ENCODE measurements around the gene DOCK4.

DOCK4 gene

GRCh38 chr7:112206238-112206990 is at the start of gene DOCK4, which contains the start of gene ZNF277:
DOCK4 (minus strand) TSS chr7:112206399; CDS start chr7:112206138, 261 bp downstream.
ZNF277 (plus strand) TSS chr7:112206695; CDS start chr7:112206717, 22 bp downstream.
- no peaks in the 10 kb centered on the region for H3K9me3 Mint-ChIP-seq
- no peak for TF ChIP-seq CTCF (IDR thresholded peaks at IDR 0.05)
- H3K27ac Mint-ChIP-seq = peak within 1 kb of the TSS; percentile 86
- H3K36me3 Mint-ChIP-seq (ENCODE audit: low read depth) = peaks cover 6% of the 10 kb centered on the region
- H3K4me1 Mint-ChIP-seq = peaks cover 38% of the 10 kb centered on the region
- peak within 1 kb of the TSS; percentile 98 for H3K4me3 Mint-ChIP-seq
- H3K27me3 Mint-ChIP-seq (ENCODE audit: low read depth, poor library complexity) = no peaks in the 10 kb centered on the region
- DNase-seq = peak; percentile 99

- no peak overlapping the region for H3K27ac Mint-ChIP-seq
- H3K4me3 Mint-ChIP-seq = no peak overlapping the region
- H3K27me3 Mint-ChIP-seq (ENCODE audit: low read depth, poor library complexity) = peaks cover 12% of the 10 kb centered on the region
- TF ChIP-seq CTCF (IDR thresholded peaks at IDR 0.05) = no peak
- H3K36me3 Mint-ChIP-seq (ENCODE audit: low read depth) = no peaks in the 10 kb centered on the region
- H3K9me3 Mint-ChIP-seq = peaks cover 5% of the 10 kb centered on the region
- no peak for DNase-seq
- H3K4me1 Mint-ChIP-seq = peaks cover 8% of the 10 kb centered on the region
These were observed 49.2 kb upstream of the DOCK4 start for GRCh38 chr7:112255388-112255720.

GRCh38 chr7:112254709-112255387 is 48.6 kb upstream of the DOCK4 start:
- Mint-ChIP-seq H3K27me3 (ENCODE audit: low read depth, poor library complexity) (peaks cover 15% of the 10 kb centered on the region), H3K4me1 (peaks cover 11% of the 10 kb centered on the region), H3K9me3 (peaks cover 5% of the 10 kb centered on the region), H3K4me3 (no peak overlapping the region), H3K27ac (no peak overlapping the region), H3K36me3 (ENCODE audit: low read depth) (no peaks in the 10 kb centered on the region)
- no peak for TF ChIP-seq CTCF (IDR thresholded peaks at IDR 0.05)
- no peak for DNase-seq

- no peak for DNase-seq
- H3K4me1 Mint-ChIP-seq = peaks cover 18% of the 10 kb centered on the region
- H3K4me3 Mint-ChIP-seq = no peak overlapping the region
- TF ChIP-seq CTCF (IDR thresholded peaks at IDR 0.05) = no peak
- no peak overlapping the region for H3K27ac Mint-ChIP-seq
- H3K27me3 Mint-ChIP-seq (ENCODE audit: low read depth, poor library complexity) = peaks cover 21% of the 10 kb centered on the region
- H3K36me3 Mint-ChIP-seq (ENCODE audit: low read depth) = no peaks in the 10 kb centered on the region
- H3K9me3 Mint-ChIP-seq = peaks cover 5% of the 10 kb centered on the region
These were observed 48.0 kb upstream of the DOCK4 start for GRCh38 chr7:112254156-112254555.

- H3K27ac Mint-ChIP-seq = no peak overlapping the region
- H3K4me1 Mint-ChIP-seq = peaks cover 19% of the 10 kb centered on the region
These were observed 46.5 kb upstream of the DOCK4 start for GRCh38 chr7:112252691-112253090.

More at GRCh38 chr7:112252691-112253090, 46.5 kb upstream of the DOCK4 start:
- no peak for TF ChIP-seq CTCF (IDR thresholded peaks at IDR 0.05)
- peaks cover 21% of the 10 kb centered on the region for H3K27me3 Mint-ChIP-seq (ENCODE audit: low read depth, poor library complexity)
- no peak for DNase-seq
- H3K9me3 Mint-ChIP-seq = peaks cover 9% of the 10 kb centered on the region
- H3K4me3 Mint-ChIP-seq = no peak overlapping the region
- H3K36me3 Mint-ChIP-seq (ENCODE audit: low read depth) = peaks cover 6% of the 10 kb centered on the region
